Measurements from ENCODE around the gene ADH5. TPM values are rescaled to one million over a fixed set of nuclear protein-coding genes. Genes with fewer than 3 reads are reported as not detected.

ADH5 gene
- total and polyA plus RNA-seq, 9 of the 15 experiments (the other 6 are each of a cell fraction or from before 2014, with no cell fraction given): 115 to 310 (median 200) TPM

- TF ChIP-seq PREB (CRISPR knock-in tag; IDR thresholded peaks at IDR 0.05) (no peak), RAD21 (CRISPR knock-in tag; conservative IDR thresholded peaks at IDR 0.05 in 1 of 2, IDR thresholded peaks at IDR 0.05 in 1 of 2) (no peak), POU5F1 (IDR thresholded peaks at IDR 0.05; ENCODE audit: borderline replicate concordance, low read depth, low read length, partially characterized antibody) (no peak), MTF1 (CRISPR knock-in tag; IDR thresholded peaks at IDR 0.05; ENCODE audit: borderline replicate concordance) (no peak), CBFA2T3 (IDR thresholded peaks at IDR 0.05) (no peak), ZBTB11 (CRISPR knock-in tag; IDR thresholded peaks at IDR 0.05) (peak; percentile 12 to 89 (median 66); a peak in 3 of 6 replicates), PHF8 (IDR thresholded peaks at IDR 0.05; ENCODE audit: borderline replicate concordance, low read length) (peak; percentile 91), ZNF41 (CRISPR knock-in tag; conservative IDR thresholded peaks at IDR 0.05) (no peak), NRF1 (conservative IDR thresholded peaks at IDR 0.05 in 1 of 2, IDR thresholded peaks at IDR 0.05 in 1 of 2) (peak; percentile 80 to 82), ZNF511 (CRISPR knock-in tag; IDR thresholded peaks at IDR 0.05) (0 out of 2 replicates have a peak, but pooled peaks have one; percentile 14), ZFP91 (CRISPR knock-in tag; IDR thresholded peaks at IDR 0.05) (no peak), CHAMP1 (IDR thresholded peaks at IDR 0.05) (peak; percentile 40; the same call in 1 of the 2 replicates), ZNF134 (CRISPR knock-in tag; conservative IDR thresholded peaks at IDR 0.05) (no peak; the same call in 1 of the 2 replicates), POLR2H (tag; IDR thresholded peaks at IDR 0.05; ENCODE audit: low read depth) (peak; percentile 84), KLF13 (tag; IDR thresholded peaks at IDR 0.05; ENCODE audit: borderline replicate concordance, low read depth) (no peak), MIER1 (IDR thresholded peaks at IDR 0.05; ENCODE audit: low read depth) (no peak)
Measured at GRCh38 chr4:99088481-99089365, at the start of gene ADH5 (continued).
